GM12874 (cell line): Measurements from ENCODE around the gene PHB1.

Experiments used
- TF ChIP-seq, protein P1 (sequence below): IDR thresholded peaks from 2 replicates; pipeline ENCODE4 v1.5.1; 2011; ENCODE audit warnings: low read depth, mild to moderate bottlenecking, control low read depth, low read length, moderate library complexity; ENCODE audit not compliant: insufficient read depth

Gene PHB1

GRCh38 chr17:49375544-49375943 lies 39.1 kb downstream of the PHB1 start:
- TF ChIP-seq, protein P1, sequence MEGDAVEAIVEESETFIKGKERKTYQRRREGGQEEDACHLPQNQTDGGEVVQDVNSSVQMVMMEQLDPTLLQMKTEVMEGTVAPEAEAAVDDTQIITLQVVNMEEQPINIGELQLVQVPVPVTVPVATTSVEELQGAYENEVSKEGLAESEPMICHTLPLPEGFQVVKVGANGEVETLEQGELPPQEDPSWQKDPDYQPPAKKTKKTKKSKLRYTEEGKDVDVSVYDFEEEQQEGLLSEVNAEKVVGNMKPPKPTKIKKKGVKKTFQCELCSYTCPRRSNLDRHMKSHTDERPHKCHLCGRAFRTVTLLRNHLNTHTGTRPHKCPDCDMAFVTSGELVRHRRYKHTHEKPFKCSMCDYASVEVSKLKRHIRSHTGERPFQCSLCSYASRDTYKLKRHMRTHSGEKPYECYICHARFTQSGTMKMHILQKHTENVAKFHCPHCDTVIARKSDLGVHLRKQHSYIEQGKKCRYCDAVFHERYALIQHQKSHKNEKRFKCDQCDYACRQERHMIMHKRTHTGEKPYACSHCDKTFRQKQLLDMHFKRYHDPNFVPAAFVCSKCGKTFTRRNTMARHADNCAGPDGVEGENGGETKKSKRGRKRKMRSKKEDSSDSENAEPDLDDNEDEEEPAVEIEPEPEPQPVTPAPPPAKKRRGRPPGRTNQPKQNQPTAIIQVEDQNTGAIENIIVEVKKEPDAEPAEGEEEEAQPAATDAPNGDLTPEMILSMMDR: no peak

GRCh38 chr17:49373115-49373514 lies 41.6 kb downstream of the PHB1 start:
- TF ChIP-seq, protein P1: no peak

GRCh38 chr17:49372425-49372824 lies 42.3 kb downstream of the PHB1 start:
- TF ChIP-seq, protein P1: no peak

- TF ChIP-seq, protein P1: no peak
These were observed 43.5 kb downstream of the PHB1 start for GRCh38 chr17:49370971-49371834.

GRCh38 chr17:49369760-49370159 lies 44.9 kb downstream of the PHB1 start:
- TF ChIP-seq, protein P1: no peak

GRCh38 chr17:49369089-49369488 lies 45.6 kb downstream of the PHB1 start:
- TF ChIP-seq, protein P1: no peak

GRCh38 chr17:49365667-49366066 lies 49.0 kb downstream of the PHB1 start:
- TF ChIP-seq, protein P1: 0 out of 2 replicates have a peak, but pooled peaks have one; percentile 26
